ENCODE results near the gene MRPL23.

DNA sequence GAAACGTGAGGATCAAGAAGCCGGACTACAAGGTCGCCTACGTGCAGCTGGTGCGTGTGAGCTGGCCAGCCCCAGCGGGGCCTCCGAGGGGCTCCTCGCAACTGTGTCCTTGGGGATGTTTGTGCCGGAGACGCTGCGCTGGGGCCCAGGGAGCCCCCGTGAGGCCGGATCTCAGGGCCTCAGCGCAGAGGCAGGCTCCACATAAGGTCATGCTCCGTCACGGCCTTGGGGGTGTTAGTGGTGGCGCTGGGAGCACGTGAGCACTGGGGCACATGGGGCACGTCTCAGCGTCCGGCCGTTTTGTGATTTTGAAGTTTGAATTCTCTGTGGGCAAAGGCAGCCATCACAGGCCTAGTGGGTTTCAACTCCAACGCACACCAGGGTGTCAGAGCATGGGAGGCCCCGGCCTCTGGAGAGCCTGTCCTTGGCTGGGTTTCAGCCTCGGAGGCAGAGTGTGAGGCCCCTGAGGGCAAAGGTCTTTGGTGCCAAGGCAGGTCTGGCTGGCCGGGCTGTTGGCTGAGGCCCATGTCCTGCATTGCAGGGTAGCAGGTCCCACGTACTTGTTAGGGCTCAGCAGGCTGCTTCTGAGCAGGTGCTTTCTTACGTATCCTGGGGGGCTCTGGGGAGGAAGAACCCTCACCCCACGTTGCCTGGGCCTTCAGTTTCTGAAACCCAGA lies 5.8 kb downstream of the MRPL23 start:
- no peak for TF ChIP-seq POLR2AphosphoS5 (IDR thresholded peaks at IDR 0.05; ENCODE audit: low read depth, low read length)
- TF ChIP-seq, protein P1, sequence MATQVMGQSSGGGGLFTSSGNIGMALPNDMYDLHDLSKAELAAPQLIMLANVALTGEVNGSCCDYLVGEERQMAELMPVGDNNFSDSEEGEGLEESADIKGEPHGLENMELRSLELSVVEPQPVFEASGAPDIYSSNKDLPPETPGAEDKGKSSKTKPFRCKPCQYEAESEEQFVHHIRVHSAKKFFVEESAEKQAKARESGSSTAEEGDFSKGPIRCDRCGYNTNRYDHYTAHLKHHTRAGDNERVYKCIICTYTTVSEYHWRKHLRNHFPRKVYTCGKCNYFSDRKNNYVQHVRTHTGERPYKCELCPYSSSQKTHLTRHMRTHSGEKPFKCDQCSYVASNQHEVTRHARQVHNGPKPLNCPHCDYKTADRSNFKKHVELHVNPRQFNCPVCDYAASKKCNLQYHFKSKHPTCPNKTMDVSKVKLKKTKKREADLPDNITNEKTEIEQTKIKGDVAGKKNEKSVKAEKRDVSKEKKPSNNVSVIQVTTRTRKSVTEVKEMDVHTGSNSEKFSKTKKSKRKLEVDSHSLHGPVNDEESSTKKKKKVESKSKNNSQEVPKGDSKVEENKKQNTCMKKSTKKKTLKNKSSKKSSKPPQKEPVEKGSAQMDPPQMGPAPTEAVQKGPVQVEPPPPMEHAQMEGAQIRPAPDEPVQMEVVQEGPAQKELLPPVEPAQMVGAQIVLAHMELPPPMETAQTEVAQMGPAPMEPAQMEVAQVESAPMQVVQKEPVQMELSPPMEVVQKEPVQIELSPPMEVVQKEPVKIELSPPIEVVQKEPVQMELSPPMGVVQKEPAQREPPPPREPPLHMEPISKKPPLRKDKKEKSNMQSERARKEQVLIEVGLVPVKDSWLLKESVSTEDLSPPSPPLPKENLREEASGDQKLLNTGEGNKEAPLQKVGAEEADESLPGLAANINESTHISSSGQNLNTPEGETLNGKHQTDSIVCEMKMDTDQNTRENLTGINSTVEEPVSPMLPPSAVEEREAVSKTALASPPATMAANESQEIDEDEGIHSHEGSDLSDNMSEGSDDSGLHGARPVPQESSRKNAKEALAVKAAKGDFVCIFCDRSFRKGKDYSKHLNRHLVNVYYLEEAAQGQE (IDR thresholded peaks at IDR 0.05; ENCODE audit: insufficient read depth in 1 of 2, low read depth in 2 of 2, low read length in 1 of 2): no peak

Measured in Panc1 (cell line).